MCF 10A (cell line): ENCODE measurements around the gene MUC2. TPM values are rescaled to one million over a fixed set of nuclear protein-coding genes. Genes with fewer than 3 reads are reported as not detected.

Source experiments
- BruUV-seq: library from RNA; stranded (reverse); fragments of 400-500 nt; replicated peaks from 2 replicates; lab custom pipeline; 2021; lab: Mats Ljungman, UMichigan
- CTCF ChIA-PET: fragments of 300-600 bp; sonication (Branson Sonifier 250); formaldehyde crosslinking; extraction: SDS; loops from one replicate; lab custom pipeline; 2021; ENCODE audit warnings: antibody characterized with exemption, inconsistent platforms; lab: Yijun Ruan, JAX
- POLR2A ChIA-PET: fragments of 300-600, 350-650 bp; sonication (Branson Sonifier 250); formaldehyde crosslinking; extraction: SDS; loops from one replicate; lab custom pipeline; 2020; ENCODE audit warnings: antibody characterized with exemption, inconsistent platforms; lab: Yijun Ruan, JAX
- DNase-seq: peaks from one replicate; pipeline ENCODE4 v3.0.0-alpha.2; 2018; ENCODE audit not compliant: unreplicated experiment
- H3K27ac Mint-ChIP-seq: one replicate; pipeline ENCODE4 v1.8.0; 2022; ENCODE audit warnings: mild to moderate bottlenecking, low read depth, mixed read lengths; ENCODE audit not compliant: unreplicated experiment
- H3K27me3 Mint-ChIP-seq: one replicate; pipeline ENCODE4 v1.8.0; 2022; ENCODE audit warnings: mixed read lengths; ENCODE audit not compliant: insufficient read depth, unreplicated experiment
- H3K36me3 Mint-ChIP-seq: one replicate; pipeline ENCODE4 v1.8.0; 2022; ENCODE audit warnings: mild to moderate bottlenecking, moderate library complexity, mixed read lengths; ENCODE audit not compliant: insufficient read depth, unreplicated experiment
- H3K4me1 Mint-ChIP-seq: one replicate; pipeline ENCODE4 v1.8.0; 2022; ENCODE audit warnings: mixed read lengths; ENCODE audit not compliant: insufficient read depth, unreplicated experiment
- H3K4me3 Mint-ChIP-seq: one replicate; pipeline ENCODE4 v1.8.0; 2022; ENCODE audit warnings: mild to moderate bottlenecking, moderate library complexity, mixed read lengths; ENCODE audit not compliant: unreplicated experiment
- H3K9me3 Mint-ChIP-seq: one replicate; pipeline ENCODE4 v1.8.0; 2022; ENCODE audit warnings: mixed read lengths; ENCODE audit not compliant: unreplicated experiment
- CTCF ChIP-seq: fragments of 200-600 bp; IDR thresholded peaks from one replicate; pipeline ENCODE4 v1.8.0; 2022; ENCODE audit warnings: antibody characterized with exemption, mild to moderate bottlenecking; ENCODE audit not compliant: unreplicated experiment
- intact Hi-C: fragments of 100-400 bp; cut with micrococcal nuclease; formaldehyde crosslinking; loops from 2 replicates; pipeline ENCODE4 v1.14.1; 2022
- total RNA-seq: library from RNA; stranded (reverse); gene quantifications from 2 replicates; pipeline ENCODE4 v1.2.3, GENCODE V29; 2022

Gene MUC2
- total RNA-seq, 1 experiment from 2014 or later, result 0.02 TPM

DNA sequence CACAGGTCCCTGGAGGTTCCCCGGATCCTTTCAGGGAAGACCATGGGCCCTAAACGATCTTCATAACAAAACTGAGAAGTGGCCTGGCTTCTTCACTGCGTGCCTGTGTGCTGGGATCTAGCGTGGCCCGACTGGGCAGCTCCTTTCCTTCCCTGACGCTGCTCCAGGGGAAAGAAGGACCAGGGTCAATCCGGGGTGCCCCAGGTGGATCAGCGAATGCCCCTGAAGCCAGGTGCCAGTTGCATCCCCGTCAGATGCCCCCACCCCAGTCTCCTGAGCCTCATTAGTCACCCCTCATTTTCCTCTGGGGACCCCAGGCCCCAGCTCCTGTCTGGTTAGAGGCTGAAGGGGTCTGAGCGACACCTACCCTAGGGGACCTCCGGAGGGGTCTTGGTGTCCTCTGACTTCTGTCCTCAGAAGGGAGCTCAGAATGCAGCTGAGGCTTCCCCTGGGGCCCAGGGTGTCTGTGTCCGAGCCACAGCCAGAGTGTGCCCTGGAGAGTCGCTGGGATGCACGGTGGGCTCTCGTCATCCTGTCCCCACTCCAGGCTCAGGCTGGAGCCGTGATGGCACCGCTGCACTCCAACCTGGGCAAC is 19.5 kb upstream of the MUC2 start:
- BruUV-seq, result no TSS peak
- Mint-ChIP-seq H3K27ac (no peak overlapping the region), H3K27me3 (no peaks in the 10 kb centered on the region), H3K9me3 (no peaks in the 10 kb centered on the region), H3K36me3 (no peaks in the 10 kb centered on the region), H3K4me3 (no peak overlapping the region), H3K4me1 (peaks cover 13% of the 10 kb centered on the region)
- intact Hi-C loops, result no loop called here
- DNase-seq, result no peak
- CTCF ChIA-PET, result interaction anchor here (0.5 to 1.5 kb wide), 3 partner anchors 35 to 328 kb away, joined by 3 to 5 read pairs (median 4); no protein-coding TSS in a partner anchor
- POLR2A ChIA-PET, result no interaction called here
- TF ChIP-seq CTCF, result no peak

- no peaks in the 10 kb centered on the region for H3K27me3 Mint-ChIP-seq
- BruUV-seq, result no TSS peak
- intact Hi-C loops, result no loop called here
- H3K27ac Mint-ChIP-seq, result no peak overlapping the region
- POLR2A ChIA-PET, result no interaction called here
- no peak for DNase-seq
- H3K36me3 Mint-ChIP-seq, result no peaks in the 10 kb centered on the region
- H3K4me1 Mint-ChIP-seq, result peaks cover 12% of the 10 kb centered on the region
- CTCF ChIA-PET, result no interaction called here
- no peaks in the 10 kb centered on the region for H3K9me3 Mint-ChIP-seq
- no peak overlapping the region for H3K4me3 Mint-ChIP-seq
- no peak for TF ChIP-seq CTCF
Measured at GRCh38 chr11:1055990-1056771, 18.5 kb upstream of the MUC2 start.

- no peak overlapping the region for H3K27ac Mint-ChIP-seq
- no peak for DNase-seq
- peaks cover 12% of the 10 kb centered on the region for H3K4me1 Mint-ChIP-seq
- intact Hi-C loops, result no loop called here
- no peak for TF ChIP-seq CTCF
- H3K36me3 Mint-ChIP-seq, result no peaks in the 10 kb centered on the region
- BruUV-seq, result no TSS peak
- CTCF ChIA-PET, result no interaction called here
- POLR2A ChIA-PET, result no interaction called here
- H3K4me3 Mint-ChIP-seq, result no peak overlapping the region
- peaks cover 8% of the 10 kb centered on the region for H3K9me3 Mint-ChIP-seq
- H3K27me3 Mint-ChIP-seq, result no peaks in the 10 kb centered on the region
Measured at GRCh38 chr11:1057806-1058205, 16.9 kb upstream of the MUC2 start.

DNA sequence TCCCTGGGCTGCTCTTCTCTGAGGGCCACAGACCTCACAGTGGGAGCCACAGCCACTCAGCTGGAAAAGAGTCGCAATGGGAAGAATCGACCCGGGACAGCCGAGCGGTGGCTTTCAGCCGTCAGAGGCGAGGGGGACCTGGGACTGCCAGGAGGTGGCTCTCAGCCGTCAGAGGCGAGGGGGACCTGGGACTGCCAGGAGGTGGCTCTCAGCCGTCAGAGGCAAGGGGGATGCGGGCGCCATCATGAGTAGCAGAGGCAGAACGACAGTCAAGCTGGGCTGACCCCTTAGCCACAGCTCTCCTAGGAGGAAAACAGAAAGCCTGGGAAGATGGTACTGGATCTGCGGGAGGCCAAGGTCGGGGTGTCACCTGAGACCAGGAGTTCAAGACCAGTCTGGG is 14.9 kb upstream of the MUC2 start:
- ChIA-PET CTCF (interaction anchor here (0.6 to 3.4 kb wide), 3 partner anchors 9 to 364 kb away, joined by 3 to 22 read pairs (median 3); partner anchors contain the start of genes TMEM80 and TOLLIP), POLR2A (no interaction called here)
- TF ChIP-seq CTCF, result no peak
- H3K27ac Mint-ChIP-seq, result no peak overlapping the region
- H3K9me3 Mint-ChIP-seq, result peaks cover 9% of the 10 kb centered on the region
- intact Hi-C loops, result no loop called here
- DNase-seq, result no peak
- H3K27me3 Mint-ChIP-seq, result no peaks in the 10 kb centered on the region
- H3K4me3 Mint-ChIP-seq, result no peak overlapping the region
- no TSS peak for BruUV-seq
- H3K36me3 Mint-ChIP-seq, result no peaks in the 10 kb centered on the region
- peaks cover 12% of the 10 kb centered on the region for H3K4me1 Mint-ChIP-seq
